HG02678 (cell line): ENCODE data around the gene CYLD.

Experiments used
- ATAC-seq: cut with Tn5 transposase; IDR thresholded peaks from one replicate; pipeline ENCODE4 v1.9.1; 2021; ENCODE audit warnings: mild to moderate bottlenecking, moderate library complexity; ENCODE audit not compliant: unreplicated experiment

Gene CYLD

DNA sequence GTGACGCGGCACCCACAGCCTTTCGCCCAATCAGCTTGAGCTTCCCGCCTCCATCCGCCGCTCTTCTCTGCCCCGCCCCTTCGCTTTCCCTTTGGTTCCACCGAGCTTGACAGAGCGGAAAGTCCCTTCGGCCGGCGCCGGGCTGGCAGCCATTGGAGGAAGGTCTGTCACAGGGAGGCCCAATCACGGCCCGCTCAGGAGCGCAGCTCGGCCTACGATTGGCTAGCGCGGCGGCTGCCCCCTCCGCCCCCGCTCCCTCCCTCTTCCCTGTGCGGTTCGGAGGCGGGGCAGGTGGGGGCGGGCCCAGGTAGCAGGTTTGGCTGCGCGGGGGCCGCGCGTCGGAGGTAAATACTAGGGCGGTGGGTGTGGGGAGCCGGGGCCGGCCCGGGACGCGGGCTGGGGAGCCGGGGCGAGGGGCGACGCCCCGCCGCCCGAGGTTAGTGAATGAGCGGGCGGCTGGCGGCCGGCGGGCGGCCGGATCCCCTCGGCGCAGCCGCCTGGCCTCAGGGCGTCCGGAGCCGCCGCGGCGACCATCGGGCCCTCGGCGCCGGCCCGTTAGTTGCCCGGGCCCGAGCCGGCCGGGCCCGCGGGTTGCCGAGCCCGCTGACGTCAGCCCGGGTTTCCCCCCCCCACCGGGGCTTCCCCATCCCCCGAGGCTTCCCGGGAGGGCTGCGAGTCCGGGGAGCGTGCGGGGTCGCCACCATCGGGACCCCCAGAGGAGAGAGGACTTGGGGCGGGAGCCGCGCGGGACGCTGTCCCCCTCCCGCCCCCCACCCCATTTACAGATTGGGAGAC is at the start of gene CYLD:
CYLD (plus strand) TSS at position 306 of the 795 bp plus-strand sequence. CDS start 7,613 bp downstream, outside the sequence.
- ATAC-seq, result peak; percentile 88

- no peak for ATAC-seq
These were observed 49.3 kb upstream of the CYLD start for GRCh38 chr16:50692644-50692998.

DNA sequence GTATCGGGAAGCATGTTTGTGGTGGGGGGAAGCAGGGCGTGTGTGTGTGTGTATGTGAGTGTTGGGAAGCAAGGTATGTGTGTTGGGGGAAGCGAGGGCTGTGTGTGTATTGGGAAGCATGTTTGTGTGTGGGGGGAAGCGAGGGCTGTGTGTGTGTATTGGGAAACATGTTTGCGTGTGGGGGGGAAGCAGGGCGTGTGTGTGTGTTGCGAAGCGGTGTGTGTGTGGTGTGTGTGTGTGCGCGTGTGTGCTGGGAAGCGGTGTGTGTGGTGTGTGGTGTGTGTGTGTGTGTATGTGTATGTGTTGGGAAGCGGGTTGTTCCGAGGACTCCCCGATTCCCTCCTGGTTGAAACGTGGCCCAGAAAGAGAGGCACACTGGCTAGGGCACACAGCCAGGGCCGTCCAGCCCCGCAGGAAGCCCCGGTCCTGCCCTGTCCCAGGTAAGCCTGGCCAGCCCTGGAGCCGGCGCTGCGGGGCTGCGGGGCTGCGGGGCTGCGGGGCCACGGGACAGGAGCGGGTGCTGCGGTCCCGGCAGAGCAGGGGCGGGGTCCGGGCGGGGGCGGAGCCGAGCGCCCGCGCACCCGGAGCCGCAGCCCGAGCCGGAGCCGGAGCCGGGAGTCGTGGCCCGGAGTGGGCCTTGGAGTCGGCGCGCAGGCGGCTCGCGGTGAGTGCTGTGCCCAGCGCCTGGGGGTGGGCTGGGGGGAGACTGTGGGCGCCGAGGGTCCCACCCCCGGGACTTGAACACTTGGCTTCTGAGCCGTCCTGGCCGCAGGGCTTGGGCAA is 48.7 kb upstream of the CYLD start, which contains the start of gene NOD2:
NOD2 (plus strand) TSS at position 608 of the 783 bp plus-strand sequence. CDS start 5,890 bp downstream, outside the sequence.
- ATAC-seq, result no peak

- peak; percentile 25 for ATAC-seq
These were observed 47.7 kb upstream of the CYLD start for GRCh38 chr16:50694206-50694605.

- ATAC-seq, result no peak
These were observed 46.6 kb upstream of the CYLD start for GRCh38 chr16:50695017-50696000.

DNA sequence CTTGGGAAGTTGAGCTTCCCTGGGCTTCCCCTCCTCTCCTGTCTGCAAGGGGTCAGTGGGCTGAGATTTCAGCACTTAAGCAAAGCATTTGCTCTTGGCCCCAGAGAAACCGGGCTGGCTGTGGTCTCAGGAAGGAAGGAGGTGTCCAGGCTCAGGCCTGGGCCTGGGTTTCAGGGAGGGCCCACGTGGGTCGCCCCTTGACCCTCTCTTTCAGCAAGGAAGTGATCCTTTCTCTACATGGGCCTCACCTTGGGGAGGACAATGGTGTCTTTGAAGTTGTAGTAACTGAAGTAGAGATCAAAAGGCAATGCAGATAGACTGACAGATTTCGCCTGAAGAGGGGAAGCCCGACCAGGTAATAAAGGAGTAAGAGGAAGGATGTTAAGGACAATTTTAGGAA is 45.8 kb upstream of the CYLD start:
- no peak for ATAC-seq

DNA sequence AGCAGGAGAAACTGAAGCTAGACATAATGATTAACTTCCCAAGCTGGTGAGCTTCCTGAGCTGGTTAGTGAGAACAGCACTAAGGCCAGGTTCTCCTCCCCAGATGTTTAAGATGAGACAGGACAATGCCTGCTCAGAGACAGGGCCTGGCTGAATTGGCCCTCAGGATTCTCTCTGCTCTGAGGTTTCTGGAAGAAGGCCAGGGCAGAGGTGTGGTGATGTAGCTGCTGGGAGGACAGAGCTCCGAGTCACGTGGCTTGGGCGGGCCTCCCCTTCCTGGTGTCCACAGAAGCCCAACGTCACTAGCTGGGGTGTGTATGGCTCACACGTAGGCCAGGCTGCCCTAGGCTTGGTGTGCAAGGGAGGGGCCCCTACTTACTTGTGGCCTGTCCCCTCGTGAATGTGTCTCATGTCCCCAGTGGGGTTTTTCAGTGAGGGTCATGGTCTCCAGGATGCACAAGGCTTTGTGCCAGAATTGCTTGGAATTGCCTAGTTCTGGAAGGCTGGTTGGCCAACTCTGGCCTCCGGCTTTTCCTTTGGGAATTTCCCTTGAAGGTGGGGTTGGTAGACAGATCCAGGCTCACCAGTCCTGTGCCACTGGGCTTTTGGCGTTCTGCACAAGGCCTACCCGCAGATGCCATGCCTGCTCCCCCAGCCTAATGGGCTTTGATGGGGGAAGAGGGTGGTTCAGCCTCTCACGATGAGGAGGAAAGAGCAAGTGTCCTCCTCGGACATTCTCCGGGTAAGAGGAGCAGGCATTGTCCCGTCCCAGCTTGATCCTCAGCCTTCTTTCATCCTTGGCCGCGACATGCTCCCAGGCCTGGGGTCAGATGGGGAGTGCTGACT is 45.1 kb upstream of the CYLD start:
- ATAC-seq, result peak; percentile 63

DNA sequence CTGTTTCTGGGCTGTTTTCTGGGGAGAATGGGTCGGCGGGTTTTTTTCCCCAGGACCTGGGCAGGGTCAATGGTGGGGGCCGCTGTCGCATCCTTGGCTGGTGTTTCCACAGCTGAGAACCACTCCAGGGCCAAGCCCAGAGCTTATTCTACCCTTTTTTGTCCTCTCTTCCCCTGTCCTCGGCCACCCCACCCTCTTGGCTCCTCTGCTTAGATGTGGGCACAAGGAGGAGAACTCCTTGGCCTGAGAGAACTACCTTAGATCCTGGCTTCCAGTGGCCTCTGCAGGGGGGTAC is 44.5 kb upstream of the CYLD start:
- ATAC-seq, result no peak

DNA sequence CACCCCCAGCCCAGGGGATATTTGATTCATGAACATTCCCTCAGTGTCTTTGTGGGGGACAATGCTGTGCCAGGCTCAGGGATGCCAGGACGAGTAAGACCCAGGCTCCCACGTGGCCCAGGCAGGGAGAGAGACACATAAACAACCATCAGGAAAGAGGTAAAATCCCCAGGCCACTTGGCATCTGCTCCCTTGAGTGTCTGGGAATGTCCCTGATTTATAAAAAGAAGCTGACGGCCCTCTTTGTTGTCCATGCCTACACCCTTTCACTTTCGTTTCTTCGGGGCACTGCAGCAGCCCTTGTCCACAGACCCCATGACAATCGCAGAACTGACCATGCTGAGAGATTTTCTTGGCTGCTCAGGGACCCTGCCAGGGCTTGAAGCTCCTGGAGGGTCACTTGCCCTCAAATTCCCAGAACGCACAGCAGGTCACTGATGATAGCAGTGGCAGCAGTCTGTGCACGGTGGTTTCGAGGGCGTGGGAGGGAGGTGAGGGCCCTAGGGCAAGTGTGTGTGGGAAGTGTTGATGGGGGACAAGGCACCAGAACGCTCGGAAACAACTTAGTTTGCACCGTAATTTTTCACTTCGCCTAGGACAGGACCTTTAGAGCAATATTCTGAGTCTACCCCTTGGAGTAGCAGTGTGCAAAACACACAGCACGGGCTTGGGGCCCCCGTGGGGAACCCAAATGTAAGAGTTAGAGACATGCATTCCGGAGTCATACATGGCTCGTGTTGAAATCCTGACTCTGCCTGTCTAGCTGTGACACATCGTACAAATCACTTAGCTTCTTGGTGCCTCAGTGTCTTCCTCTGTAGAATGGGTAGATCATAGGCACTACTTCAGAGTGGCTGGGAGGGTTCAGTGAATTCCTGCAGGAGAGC is 43.8 kb upstream of the CYLD start:
- ATAC-seq, result peak; percentile 49

- ATAC-seq, result no peak
These were observed 42.3 kb upstream of the CYLD start for GRCh38 chr16:50699326-50700159.

- no peak for ATAC-seq
These were observed 39.2 kb upstream of the CYLD start for GRCh38 chr16:50702725-50703124.

DNA sequence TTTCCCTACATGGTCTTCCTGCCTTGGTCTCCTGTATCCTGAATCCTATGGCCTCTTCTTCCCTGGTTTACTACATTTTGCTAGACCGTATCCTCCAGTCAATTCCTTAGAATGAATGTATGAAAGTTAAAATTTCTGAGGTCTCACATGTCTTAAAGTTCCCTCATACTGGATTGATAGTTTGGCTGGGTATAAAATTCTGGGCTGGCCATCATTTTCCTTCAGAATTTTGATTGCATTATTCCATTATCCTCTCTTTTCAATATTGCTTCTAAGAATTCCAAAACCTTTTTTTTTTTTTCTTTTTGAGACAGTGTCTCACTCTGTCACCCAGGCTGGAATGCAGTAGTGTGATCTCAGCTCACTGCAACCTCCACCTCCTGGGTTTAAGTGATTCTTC is 37.6 kb upstream of the CYLD start:
- ATAC-seq, result no peak

- no peak for ATAC-seq
These were observed 36.3 kb upstream of the CYLD start for GRCh38 chr16:50705436-50706110.

GRCh38 chr16:50706250-50706649 is 35.6 kb upstream of the CYLD start:
- no peak for ATAC-seq

DNA sequence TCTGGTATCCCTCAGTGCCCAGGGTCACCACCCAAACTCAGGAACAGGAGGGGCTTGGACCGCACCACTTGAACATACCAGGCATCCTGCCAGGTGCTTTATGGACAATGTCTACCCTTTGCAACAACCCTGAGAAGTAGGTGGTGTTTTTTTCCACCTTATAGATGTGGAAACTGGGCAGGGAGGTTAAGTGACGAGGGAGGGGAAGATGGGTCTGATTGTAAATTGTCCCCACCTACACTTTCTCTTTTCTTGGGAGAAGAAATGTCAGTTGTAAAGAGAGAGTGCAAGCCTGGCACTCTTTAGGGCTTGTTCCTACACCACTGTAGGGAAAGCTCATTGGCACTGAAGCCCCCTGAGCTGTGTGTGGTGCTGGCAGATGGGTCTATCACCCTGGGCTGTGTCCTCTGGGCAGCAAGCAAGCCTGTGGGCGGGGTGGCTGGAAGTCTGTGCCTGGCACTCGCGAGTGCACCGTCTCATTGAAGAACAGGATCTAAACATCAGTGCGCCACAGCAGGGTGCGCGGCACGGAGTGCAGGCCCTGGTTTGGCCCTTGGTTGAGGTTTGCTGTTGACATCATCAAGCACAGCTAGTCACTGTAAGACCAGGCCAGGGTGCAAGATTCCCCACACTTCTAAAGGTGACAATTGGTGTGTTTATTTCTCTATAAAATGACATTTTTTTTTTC is 33.4 kb upstream of the CYLD start:
- ATAC-seq, result no peak

DNA sequence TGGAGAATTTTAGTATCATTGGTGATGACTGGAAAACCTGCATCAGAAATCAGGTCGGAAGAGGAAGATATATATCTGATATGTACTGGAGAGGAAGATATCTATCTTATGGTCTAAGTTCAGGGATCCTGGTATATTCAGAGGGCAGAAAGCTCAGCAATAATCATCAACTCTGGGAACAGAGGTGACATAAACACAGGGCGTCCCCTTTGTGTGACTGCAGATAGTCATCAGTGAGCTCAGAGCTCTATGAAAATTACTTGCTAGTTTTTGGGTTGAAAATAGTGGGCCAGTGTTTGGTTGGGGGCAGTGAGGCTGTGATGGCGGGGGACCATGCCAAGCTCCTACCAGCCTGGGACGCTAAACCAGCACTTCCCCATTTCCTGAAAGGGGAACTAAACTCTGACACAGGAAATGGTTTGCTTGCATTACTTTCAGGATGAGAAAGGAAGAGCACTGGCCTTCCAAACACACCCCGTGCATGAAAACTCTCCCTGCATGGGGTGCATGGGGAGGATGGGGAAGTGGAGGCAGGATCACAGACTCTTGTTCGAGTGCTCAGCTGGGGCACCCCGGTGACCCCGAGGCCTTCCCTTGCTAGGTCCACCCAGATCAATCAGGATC is 32.7 kb upstream of the CYLD start:
- ATAC-seq, result no peak

GRCh38 chr16:50709980-50710379 is 31.9 kb upstream of the CYLD start:
- no peak for ATAC-seq
